PFSK-1 (cell line): Measurements from ENCODE around the gene HIC1.

Experiments
- REST ChIP-seq, 2 experiments: IDR thresholded peaks; 2 replicates each; pipeline versions ENCODE4 v1.6.1 to v1.8.0; 2011 to 2012; ENCODE audit warnings: low read depth in 2 of 2, low read length in 2 of 2, control low read depth in 1 of 2, inconsistent platforms in 1 of 2, mild to moderate bottlenecking in 1 of 2, moderate library complexity in 1 of 2; ENCODE audit not compliant: insufficient read depth in 1 of 2
- TAF1 ChIP-seq: IDR thresholded peaks from 2 replicates; pipeline ENCODE4 v1.6.1; 2012; ENCODE audit warnings: low read length, control low read depth, borderline replicate concordance; ENCODE audit not compliant: insufficient read depth

- TF ChIP-seq REST (IDR thresholded peaks at IDR 0.05; ENCODE audit: insufficient read depth in 1 of 2, low read depth in 2 of 2, low read length in 2 of 2) = no peak
- TF ChIP-seq TAF1 = no peak
Observed at GRCh38 chr17:2023256-2023655, 31.6 kb upstream of the HIC1 start.
